ENCODE results near the gene PPP6R3. TPM values are rescaled to one million over a fixed set of nuclear protein-coding genes. Genes with fewer than 3 reads are reported as not detected.

Gene PPP6R3
- total and polyA plus RNA-seq, 10 of the 15 experiments (the other 5 are each of a cell fraction or from before 2014, with no cell fraction given), result 12.4 to 123 (median 74.1) TPM

DNA sequence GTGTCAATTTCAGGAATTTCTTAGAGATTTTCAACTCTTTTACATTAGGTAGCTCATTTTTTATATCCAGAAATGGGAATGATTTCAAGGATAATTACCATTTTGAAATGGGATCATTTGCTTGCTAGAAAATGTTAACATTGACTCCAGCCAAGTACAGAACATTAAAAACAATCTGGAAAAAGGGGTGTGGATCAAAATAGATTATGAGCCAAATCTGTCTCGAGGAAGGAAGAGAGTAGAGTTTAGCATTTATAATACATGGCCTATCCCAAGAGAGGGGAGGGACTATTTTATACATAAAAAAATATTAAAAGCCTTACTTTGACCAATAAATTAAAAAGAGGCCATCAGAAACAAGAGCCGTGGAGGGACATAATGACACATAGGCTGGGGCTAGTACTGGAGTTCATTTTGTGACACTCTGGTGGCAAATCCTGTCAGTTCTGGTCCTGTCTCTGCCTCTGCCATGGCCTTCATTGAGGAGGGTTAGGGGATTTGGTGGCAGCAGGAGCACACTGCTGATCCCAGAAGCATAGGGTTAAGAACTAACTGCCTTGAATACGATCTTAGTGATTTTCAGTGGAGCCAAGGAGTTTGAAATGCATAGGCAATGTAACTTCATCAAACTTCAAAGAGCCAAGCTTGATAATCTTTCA lies 20.4 kb downstream of the PPP6R3 start (continued):
- no peak for TF ChIP-seq MYB (IDR thresholded peaks at IDR 0.05; ENCODE audit: borderline replicate concordance, low read depth, low read length)
- TF ChIP-seq SP1 (IDR thresholded peaks at IDR 0.05; ENCODE audit: low read depth, low read length), result no peak

DNA sequence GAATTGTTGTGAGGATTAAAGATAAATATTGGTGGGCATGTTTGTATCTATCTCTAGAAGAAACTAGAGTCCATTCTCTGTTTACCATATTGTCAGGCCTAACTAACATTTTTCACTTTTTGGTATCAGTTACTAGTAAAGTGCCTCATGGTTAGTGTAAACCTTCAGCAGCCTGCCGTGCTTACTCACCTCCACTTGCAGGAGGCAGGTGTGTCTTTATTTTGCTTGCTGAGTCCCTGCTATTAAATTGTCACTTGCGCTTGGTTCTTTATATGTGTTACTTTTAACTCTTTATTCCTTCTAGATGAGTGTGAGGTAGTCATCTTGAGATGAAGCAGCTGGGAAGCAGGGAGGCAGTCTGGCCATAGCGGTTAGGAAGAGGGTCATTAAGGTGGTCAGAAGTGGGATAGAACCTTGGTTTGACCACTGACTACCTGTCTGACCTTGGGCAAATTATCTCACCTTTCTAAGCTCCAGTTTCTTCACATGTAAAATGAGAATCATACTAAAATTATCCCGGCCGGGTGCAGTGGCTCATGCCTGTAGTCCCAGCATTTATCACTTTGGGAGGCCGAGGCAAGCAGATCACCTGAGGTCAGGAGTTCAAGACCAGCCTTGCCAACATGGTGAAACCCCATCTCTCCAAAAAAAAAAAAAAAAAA lies 21.2 kb downstream of the PPP6R3 start:
- WGBS (ENCODE audit: insufficient coverage, insufficient replicate concordance, low lambda C conversion rate, missing lambda C conversion rate), result 84% methylated on average over 6 of the region's 6 CpGs
- in situ Hi-C loops (cut with MboI) (no loop called here), intact Hi-C loops (cut with micrococcal nuclease; ENCODE audit: unreplicated experiment) (no loop called here)
- Histone ChIP-seq H4K20me1 (ENCODE audit: control insufficient read depth, insufficient read depth) (no peaks in the 10 kb centered on the region; the same call in 1 of the 2 replicates), H2AFZ (ENCODE audit: control insufficient read depth, low read depth, low read length) (no peak overlapping the region), H3K9ac (ENCODE audit: control insufficient read depth, insufficient read depth, low read length) (no peak overlapping the region), H3K27me3 (replicated peaks in 1 of 2; ENCODE audit: control insufficient read depth in 2 of 2, insufficient read depth in 2 of 2, low read length in 1 of 2) (no peaks in the 10 kb centered on the region), H3K4me1 (ENCODE audit: control insufficient read depth, insufficient read depth, low read length) (no peaks in the 10 kb centered on the region; the same call in 1 of the 2 replicates), H3K27ac (ENCODE audit: control insufficient read depth, insufficient read depth) (no peak overlapping the region), H3K4me2 (ENCODE audit: control insufficient read depth, insufficient read depth) (no peak overlapping the region), H3K36me3 (ENCODE audit: control insufficient read depth in 2 of 2, insufficient read depth in 2 of 2, low read length in 1 of 2) (peaks cover 0 to 4% of the 10 kb centered on the region in 2 experiments; a peak in 2 of 4 replicates), H3K79me2 (ENCODE audit: control insufficient read depth, insufficient read depth, low read length) (peaks cover 90% of the 10 kb centered on the region), H3K4me3 (no peak overlapping the region), H3K9me3 (replicated peaks; ENCODE audit: control insufficient read depth, insufficient read depth, low read length) (peaks cover 4% of the 10 kb centered on the region; the same call in 2 of the 3 replicates)
- ChIA-PET CTCF (interaction anchor here (1.0 kb wide), 1 partner anchor 19 kb away, joined by 3 read pairs; no protein-coding TSS in a partner anchor), SMC1A (ENCODE audit: uncharacterized antibody, unreplicated experiment) (interaction anchor here (1.6 kb wide), 1 partner anchor 17 kb away, joined by 4 read pairs; no protein-coding TSS in a partner anchor), POLR2A (interaction anchor here (0.6 to 0.7 kb wide), 2 partner anchors 18 to 26 kb away, joined by 3 to 6 read pairs; no protein-coding TSS in a partner anchor), RAD21 (ENCODE audit: unreplicated experiment) (no interaction called here)
- TF ChIP-seq CHD4 (IDR thresholded peaks at IDR 0.05), result no peak
- no peak for TF ChIP-seq BMI1 (IDR thresholded peaks at IDR 0.05; ENCODE audit: borderline replicate concordance)
- no peak for TF ChIP-seq EZH2 (IDR thresholded peaks at IDR 0.05; ENCODE audit: borderline replicate concordance, control insufficient read depth, low read depth, low read length)
- no peak for TF ChIP-seq IKZF1 (conservative IDR thresholded peaks at IDR 0.05)
- TF ChIP-seq NRF1 (conservative IDR thresholded peaks at IDR 0.05; ENCODE audit: low read depth, low read length), result no peak
- TF ChIP-seq BCL11A (IDR thresholded peaks at IDR 0.05; ENCODE audit: low read depth, low read length), result no peak
- TF ChIP-seq CEBPB (IDR thresholded peaks at IDR 0.05; ENCODE audit: borderline replicate concordance in 1 of 2, low read depth in 2 of 2, low read length in 2 of 2), result no peak
- TF ChIP-seq, protein P1, sequence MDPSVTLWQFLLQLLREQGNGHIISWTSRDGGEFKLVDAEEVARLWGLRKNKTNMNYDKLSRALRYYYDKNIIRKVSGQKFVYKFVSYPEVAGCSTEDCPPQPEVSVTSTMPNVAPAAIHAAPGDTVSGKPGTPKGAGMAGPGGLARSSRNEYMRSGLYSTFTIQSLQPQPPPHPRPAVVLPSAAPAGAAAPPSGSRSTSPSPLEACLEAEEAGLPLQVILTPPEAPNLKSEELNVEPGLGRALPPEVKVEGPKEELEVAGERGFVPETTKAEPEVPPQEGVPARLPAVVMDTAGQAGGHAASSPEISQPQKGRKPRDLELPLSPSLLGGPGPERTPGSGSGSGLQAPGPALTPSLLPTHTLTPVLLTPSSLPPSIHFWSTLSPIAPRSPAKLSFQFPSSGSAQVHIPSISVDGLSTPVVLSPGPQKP (IDR thresholded peaks at IDR 0.05; ENCODE audit: low read depth, low read length), result no peak
- no peak for TF ChIP-seq MYC (IDR thresholded peaks at IDR 0.05; ENCODE audit: insufficient read depth, insufficient read length, insufficient replicate concordance, low read length, severe bottlenecking)
- TF ChIP-seq, protein P2, sequence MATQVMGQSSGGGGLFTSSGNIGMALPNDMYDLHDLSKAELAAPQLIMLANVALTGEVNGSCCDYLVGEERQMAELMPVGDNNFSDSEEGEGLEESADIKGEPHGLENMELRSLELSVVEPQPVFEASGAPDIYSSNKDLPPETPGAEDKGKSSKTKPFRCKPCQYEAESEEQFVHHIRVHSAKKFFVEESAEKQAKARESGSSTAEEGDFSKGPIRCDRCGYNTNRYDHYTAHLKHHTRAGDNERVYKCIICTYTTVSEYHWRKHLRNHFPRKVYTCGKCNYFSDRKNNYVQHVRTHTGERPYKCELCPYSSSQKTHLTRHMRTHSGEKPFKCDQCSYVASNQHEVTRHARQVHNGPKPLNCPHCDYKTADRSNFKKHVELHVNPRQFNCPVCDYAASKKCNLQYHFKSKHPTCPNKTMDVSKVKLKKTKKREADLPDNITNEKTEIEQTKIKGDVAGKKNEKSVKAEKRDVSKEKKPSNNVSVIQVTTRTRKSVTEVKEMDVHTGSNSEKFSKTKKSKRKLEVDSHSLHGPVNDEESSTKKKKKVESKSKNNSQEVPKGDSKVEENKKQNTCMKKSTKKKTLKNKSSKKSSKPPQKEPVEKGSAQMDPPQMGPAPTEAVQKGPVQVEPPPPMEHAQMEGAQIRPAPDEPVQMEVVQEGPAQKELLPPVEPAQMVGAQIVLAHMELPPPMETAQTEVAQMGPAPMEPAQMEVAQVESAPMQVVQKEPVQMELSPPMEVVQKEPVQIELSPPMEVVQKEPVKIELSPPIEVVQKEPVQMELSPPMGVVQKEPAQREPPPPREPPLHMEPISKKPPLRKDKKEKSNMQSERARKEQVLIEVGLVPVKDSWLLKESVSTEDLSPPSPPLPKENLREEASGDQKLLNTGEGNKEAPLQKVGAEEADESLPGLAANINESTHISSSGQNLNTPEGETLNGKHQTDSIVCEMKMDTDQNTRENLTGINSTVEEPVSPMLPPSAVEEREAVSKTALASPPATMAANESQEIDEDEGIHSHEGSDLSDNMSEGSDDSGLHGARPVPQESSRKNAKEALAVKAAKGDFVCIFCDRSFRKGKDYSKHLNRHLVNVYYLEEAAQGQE (IDR thresholded peaks at IDR 0.05; ENCODE audit: low read depth, low read length), result no peak
- TF ChIP-seq MTA2 (IDR thresholded peaks at IDR 0.05; ENCODE audit: low read depth), result no peak
- TF ChIP-seq RAD21 (IDR thresholded peaks at IDR 0.05; ENCODE audit: insufficient read depth, low read depth, low read length), result no peak
- no peak for DNase-seq (ENCODE audit: low read depth, low spot score)
- TSS peak; percentile 29 for BruUV-seq (replicated peaks)
- no peak for FAIRE-seq
- ATAC-seq, result no peak
